A549 (cell line): ENCODE measurements around the gene CACNA1C.

Experiments
- EP300 ChIP-seq, 2 experiments: fragments of >200 bp; sonication (Bioruptor Twin); formaldehyde crosslinking; IDR thresholded peaks; 2 replicates in 1 of 2; 3 replicates in 1 of 2; pipeline ENCODE4 v1.6.1; 2016 to 2017
- ESRRA ChIP-seq: fragments of 150-350 bp; IDR thresholded peaks from 2 replicates; pipeline ENCODE4 v1.6.1; 2014; ENCODE audit warnings: mild to moderate bottlenecking, low read length, borderline replicate concordance
- FOSL2 ChIP-seq, 2 experiments: fragments of 450-650 bp in 1 of 2; fragments of >200 bp in 1 of 2; sonication (Bioruptor Twin) in 1 of 2; formaldehyde crosslinking; IDR thresholded peaks; 2 replicates each; pipeline versions ENCODE4 v1.5.0 to v1.6.1; 2016 to 2020; ENCODE audit warnings: mild to moderate bottlenecking in 1 of 2, moderate library complexity in 1 of 2
- POLR2A ChIP-seq: IDR thresholded peaks from 2 replicates; pipeline ENCODE4 v1.6.1; 2012; ENCODE audit warnings: mild to moderate bottlenecking, low read length
- TF ChIP-seq, protein P1 (sequence below): fragments of >200 bp; sonication (Bioruptor Twin); formaldehyde crosslinking; IDR thresholded peaks from 3 replicates; pipeline ENCODE4 v1.5.1; 2016
- TF ChIP-seq, protein P2 (sequence below): fragments of 200-600 bp; sonication (generic); IDR thresholded peaks from 2 replicates; pipeline ENCODE4 v1.6.1; 2016; ENCODE audit warnings: antibody characterized with exemption, mild to moderate bottlenecking, moderate library complexity

DNA sequence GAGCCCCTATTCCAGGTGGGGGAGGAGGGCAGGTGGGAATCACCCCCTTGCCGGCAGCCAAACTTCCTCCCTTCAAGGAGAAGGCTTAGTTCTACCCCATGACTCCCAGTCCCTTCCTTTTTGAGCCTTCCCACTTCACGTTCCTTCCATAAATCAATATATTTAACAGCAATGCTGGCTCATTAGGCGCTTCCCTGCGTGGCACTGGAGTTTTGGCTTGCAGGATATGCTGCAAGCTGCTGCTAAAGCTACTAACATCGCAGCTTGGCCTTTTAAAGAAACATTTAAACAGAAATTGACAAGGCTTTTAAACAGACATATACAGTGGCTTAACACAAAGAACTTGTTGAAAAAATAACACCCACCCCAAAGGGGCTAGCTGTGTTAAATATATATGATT lies 434.0 kb downstream of the CACNA1C start:
- TF ChIP-seq POLR2A (no peak), FOSL2 (IDR thresholded peaks at IDR 0.05) (no peak), FOSL2 (CRISPR knock-in tag; IDR thresholded peaks at IDR 0.05) (no peak), EP300 (IDR thresholded peaks at IDR 0.05) (no peak), ESRRA (no peak)
- TF ChIP-seq, protein P1, sequence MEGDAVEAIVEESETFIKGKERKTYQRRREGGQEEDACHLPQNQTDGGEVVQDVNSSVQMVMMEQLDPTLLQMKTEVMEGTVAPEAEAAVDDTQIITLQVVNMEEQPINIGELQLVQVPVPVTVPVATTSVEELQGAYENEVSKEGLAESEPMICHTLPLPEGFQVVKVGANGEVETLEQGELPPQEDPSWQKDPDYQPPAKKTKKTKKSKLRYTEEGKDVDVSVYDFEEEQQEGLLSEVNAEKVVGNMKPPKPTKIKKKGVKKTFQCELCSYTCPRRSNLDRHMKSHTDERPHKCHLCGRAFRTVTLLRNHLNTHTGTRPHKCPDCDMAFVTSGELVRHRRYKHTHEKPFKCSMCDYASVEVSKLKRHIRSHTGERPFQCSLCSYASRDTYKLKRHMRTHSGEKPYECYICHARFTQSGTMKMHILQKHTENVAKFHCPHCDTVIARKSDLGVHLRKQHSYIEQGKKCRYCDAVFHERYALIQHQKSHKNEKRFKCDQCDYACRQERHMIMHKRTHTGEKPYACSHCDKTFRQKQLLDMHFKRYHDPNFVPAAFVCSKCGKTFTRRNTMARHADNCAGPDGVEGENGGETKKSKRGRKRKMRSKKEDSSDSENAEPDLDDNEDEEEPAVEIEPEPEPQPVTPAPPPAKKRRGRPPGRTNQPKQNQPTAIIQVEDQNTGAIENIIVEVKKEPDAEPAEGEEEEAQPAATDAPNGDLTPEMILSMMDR, result no peak
- TF ChIP-seq, protein P2, sequence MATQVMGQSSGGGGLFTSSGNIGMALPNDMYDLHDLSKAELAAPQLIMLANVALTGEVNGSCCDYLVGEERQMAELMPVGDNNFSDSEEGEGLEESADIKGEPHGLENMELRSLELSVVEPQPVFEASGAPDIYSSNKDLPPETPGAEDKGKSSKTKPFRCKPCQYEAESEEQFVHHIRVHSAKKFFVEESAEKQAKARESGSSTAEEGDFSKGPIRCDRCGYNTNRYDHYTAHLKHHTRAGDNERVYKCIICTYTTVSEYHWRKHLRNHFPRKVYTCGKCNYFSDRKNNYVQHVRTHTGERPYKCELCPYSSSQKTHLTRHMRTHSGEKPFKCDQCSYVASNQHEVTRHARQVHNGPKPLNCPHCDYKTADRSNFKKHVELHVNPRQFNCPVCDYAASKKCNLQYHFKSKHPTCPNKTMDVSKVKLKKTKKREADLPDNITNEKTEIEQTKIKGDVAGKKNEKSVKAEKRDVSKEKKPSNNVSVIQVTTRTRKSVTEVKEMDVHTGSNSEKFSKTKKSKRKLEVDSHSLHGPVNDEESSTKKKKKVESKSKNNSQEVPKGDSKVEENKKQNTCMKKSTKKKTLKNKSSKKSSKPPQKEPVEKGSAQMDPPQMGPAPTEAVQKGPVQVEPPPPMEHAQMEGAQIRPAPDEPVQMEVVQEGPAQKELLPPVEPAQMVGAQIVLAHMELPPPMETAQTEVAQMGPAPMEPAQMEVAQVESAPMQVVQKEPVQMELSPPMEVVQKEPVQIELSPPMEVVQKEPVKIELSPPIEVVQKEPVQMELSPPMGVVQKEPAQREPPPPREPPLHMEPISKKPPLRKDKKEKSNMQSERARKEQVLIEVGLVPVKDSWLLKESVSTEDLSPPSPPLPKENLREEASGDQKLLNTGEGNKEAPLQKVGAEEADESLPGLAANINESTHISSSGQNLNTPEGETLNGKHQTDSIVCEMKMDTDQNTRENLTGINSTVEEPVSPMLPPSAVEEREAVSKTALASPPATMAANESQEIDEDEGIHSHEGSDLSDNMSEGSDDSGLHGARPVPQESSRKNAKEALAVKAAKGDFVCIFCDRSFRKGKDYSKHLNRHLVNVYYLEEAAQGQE, result no peak
